GM13976 (cell line): ENCODE measurements around the gene ZNF687.
A peak's percentile ranks its signal among the peaks of the same experiment; 100 is the strongest.
"Not testable (repeated sequence)": the region's sequence is repeated elsewhere in the genome, so short reads cannot be mapped to it uniquely, and the experiment has no call there.

Experiments used
- DNase-seq: peaks from one replicate; pipeline ENCODE4 v3.0.0; 2012; ENCODE audit warnings: low spot score
- CTCF ChIP-seq: IDR thresholded peaks from 2 replicates; pipeline ENCODE4 v1.5.1; 2012; ENCODE audit warnings: borderline replicate concordance, mild to moderate bottlenecking; ENCODE audit not compliant: insufficient read depth; ENCODE audit errors: extremely low read depth, missing control alignments, control extremely low read depth
- in situ Hi-C: fragments of 300-500 bp; cut with MboI; formaldehyde crosslinking; loops from one replicate; pipeline ENCODE4 v1.12.0; 2022; ENCODE audit warnings: low sequenced_read_pairs, mixed read lengths, inconsistent platforms; ENCODE audit not compliant: unreplicated experiment

The ZNF687 gene

DNA sequence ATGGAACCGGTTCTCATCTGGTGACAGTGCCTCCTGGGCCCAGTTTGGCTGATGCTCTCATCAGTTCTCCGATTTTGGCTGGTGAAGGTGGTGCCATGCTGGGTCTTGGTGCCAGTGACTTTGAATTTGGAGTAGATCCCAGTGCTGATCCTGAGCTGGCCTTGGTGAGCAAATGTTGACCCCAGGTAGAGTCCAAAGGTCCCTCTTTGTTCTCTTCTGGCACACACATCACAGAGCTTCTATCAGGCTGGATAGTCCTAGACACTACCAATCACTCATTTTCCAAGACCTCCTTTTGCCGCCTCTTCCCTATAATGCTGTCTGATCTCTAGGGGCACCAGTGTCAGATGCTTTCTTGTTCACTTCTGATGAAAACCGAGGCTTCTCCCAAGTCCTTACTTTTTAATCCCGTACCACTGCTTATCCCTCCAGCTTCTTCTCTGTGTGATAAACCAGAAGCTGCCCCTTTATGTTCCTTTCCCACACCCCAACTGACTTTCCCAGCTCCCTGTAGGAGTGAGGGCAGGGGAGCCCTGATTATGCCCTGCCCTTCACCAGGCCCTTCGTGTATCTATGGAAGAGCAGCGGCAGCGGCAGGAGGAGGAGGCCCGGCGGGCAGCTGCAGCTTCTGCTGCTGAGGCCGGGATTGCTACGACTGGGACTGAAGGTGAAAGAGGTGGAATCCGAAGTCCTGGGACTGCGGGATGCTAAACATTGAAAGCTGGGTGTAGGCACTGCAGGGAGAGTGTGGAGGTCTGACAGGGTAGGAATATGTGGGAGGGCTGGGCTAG, 16.5 kb upstream of the ZNF687 start:
- in situ Hi-C loops, result no loop called here
- TF ChIP-seq CTCF, result no peak
- DNase-seq, result no peak

DNA sequence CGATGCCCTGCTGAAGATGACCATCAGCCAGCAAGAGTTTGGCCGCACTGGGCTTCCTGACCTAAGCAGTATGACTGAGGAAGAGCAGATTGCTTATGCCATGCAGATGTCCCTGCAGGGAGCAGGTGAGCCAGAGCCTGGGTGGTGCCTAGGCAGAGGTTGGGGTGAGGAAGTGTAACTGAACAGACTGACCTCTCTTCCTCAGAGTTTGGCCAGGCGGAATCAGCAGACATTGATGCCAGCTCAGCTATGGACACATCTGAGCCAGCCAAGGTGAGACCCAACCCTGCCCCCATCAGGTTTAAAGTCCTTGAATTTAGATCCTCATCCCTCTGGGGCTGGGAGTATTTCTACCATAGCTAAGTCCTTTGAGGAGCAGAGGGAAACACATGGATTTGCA, 15.8 kb upstream of the ZNF687 start:
- no peak for TF ChIP-seq CTCF
- in situ Hi-C loops, result no loop called here
- DNase-seq, result no peak

DNA sequence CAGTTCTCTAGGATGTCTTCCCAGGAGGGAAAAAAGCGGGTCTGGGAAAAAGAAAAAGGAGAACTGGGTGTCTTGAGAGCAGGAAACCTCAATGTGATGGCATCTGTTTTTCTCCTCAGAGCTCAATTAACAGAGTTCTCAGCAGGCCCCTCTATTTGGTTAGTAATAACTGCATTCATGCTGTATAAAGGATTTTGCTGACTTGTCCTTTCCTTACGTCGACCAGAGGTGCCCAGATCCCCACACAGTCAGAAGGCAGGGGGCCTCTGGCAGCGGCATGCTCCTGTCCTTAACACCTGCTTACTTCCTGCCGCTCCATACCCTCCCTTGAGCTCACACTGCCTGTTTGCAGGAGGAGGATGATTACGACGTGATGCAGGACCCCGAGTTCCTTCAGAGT, 15.3 kb upstream of the ZNF687 start:
- in situ Hi-C loops, result no loop called here
- no peak for DNase-seq
- no peak for TF ChIP-seq CTCF

DNA sequence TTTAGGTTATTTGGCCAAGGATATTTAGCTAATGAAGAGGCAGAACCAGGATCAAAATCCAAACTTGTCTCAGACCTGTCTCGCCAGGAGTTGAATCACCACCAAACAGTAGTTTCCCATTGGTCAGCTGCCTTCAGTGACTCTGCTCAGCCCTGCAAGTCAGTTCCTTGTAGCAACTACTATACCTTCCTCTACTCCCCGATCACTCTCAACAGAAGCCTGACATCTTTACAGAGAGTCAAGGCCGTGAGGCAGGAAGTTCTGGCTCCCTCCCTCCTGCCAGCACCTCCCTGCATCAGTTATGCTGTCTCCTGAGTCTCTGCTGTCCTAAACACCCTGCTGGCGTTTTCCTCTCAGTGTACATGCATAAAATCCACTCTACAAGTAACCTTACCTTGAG, 14.3 kb upstream of the ZNF687 start:
- no peak for TF ChIP-seq CTCF
- DNase-seq, result no peak
- in situ Hi-C loops, result no loop called here

GRCh38 chr1:151273924-151274466, 8.1 kb upstream of the ZNF687 start:
- DNase-seq, result no peak
- in situ Hi-C loops, result no loop called here
- no peak for TF ChIP-seq CTCF

DNA sequence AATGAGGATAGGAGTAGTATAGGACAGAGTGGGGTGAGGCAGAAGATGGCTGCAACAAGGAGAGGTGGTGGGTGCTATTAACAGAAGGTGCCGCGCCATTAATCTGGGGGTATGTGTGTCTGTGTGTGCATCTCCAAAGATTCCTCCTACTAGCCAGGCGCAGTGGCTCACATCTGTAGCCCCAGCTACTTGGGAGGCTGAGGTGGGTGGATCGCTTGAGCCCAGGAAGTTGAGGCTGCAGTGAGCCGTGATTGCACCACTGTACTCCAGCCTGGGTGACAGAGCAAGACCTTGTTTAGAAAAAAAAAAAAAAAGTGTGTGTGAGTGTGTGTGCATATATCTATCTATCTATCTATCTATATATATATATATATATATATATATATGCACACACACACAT, 6.8 kb upstream of the ZNF687 start:
- in situ Hi-C loops, DNase-seq: not testable (repeated sequence)

- in situ Hi-C loops, result no loop called here
- no peak for TF ChIP-seq CTCF
- peak; percentile 54 for DNase-seq
These were observed 4.8 kb upstream of the ZNF687 start for GRCh38 chr1:151277249-151277648.
